ENCODE results near the gene LHX8. TPM values are rescaled to one million over a fixed set of nuclear protein-coding genes. Genes with fewer than 3 reads are reported as not detected.

The LHX8 gene
- polyA plus RNA-seq, 1 donor from 2014 or later, result 11.1 TPM

- Histone ChIP-seq H3F3A (ENCODE audit: insufficient read depth, low read length, poor library complexity, severe bottlenecking) (no peaks in the 10 kb centered on the region), H2AFZ (ENCODE audit: low read depth, low read length) (no peak overlapping the region), H3K36me3 (ENCODE audit: insufficient read depth, low read length) (no peaks in the 10 kb centered on the region), H3K4me2 (ENCODE audit: low read length) (no peak overlapping the region), H3K79me2 (replicated peaks; ENCODE audit: insufficient read depth, low read length) (no peaks in the 10 kb centered on the region), H4K20me1 (ENCODE audit: insufficient read depth) (no peaks in the 10 kb centered on the region), H3K9me3 (ENCODE audit: low read length) (no peaks in the 10 kb centered on the region), H3K9me2 (ENCODE audit: insufficient read depth, low read length) (no peaks in the 10 kb centered on the region), H3K27me3 (ENCODE audit: insufficient read depth, low read depth, low read length) (peaks cover 77% of the 10 kb centered on the region), H3K9ac (ENCODE audit: low read length) (no peak overlapping the region), H3K4me3 (ENCODE audit: low read length) (no peak overlapping the region), H3K27ac (ENCODE audit: low read length) (no peak overlapping the region)
- TF ChIP-seq SMC3 (conservative IDR thresholded peaks at IDR 0.05; ENCODE audit: poor library complexity) (no peak), CTCF (IDR thresholded peaks at IDR 0.05; ENCODE audit: poor library complexity, severe bottlenecking) (no peak), TAF1 (IDR thresholded peaks at IDR 0.05; ENCODE audit: low read depth) (no peak), POLR2AphosphoS5 (IDR thresholded peaks at IDR 0.05) (no peak), MXI1 (conservative IDR thresholded peaks at IDR 0.05; ENCODE audit: poor library complexity, severe bottlenecking) (no peak), EP300 (conservative IDR thresholded peaks at IDR 0.05; ENCODE audit: poor library complexity, severe bottlenecking) (no peak), RAD21 (conservative IDR thresholded peaks at IDR 0.05) (no peak), EZH2 (IDR thresholded peaks at IDR 0.05; ENCODE audit: borderline replicate concordance, insufficient read depth, low read length, poor library complexity, severe bottlenecking) (no peak)
- TF ChIP-seq, protein P1, sequence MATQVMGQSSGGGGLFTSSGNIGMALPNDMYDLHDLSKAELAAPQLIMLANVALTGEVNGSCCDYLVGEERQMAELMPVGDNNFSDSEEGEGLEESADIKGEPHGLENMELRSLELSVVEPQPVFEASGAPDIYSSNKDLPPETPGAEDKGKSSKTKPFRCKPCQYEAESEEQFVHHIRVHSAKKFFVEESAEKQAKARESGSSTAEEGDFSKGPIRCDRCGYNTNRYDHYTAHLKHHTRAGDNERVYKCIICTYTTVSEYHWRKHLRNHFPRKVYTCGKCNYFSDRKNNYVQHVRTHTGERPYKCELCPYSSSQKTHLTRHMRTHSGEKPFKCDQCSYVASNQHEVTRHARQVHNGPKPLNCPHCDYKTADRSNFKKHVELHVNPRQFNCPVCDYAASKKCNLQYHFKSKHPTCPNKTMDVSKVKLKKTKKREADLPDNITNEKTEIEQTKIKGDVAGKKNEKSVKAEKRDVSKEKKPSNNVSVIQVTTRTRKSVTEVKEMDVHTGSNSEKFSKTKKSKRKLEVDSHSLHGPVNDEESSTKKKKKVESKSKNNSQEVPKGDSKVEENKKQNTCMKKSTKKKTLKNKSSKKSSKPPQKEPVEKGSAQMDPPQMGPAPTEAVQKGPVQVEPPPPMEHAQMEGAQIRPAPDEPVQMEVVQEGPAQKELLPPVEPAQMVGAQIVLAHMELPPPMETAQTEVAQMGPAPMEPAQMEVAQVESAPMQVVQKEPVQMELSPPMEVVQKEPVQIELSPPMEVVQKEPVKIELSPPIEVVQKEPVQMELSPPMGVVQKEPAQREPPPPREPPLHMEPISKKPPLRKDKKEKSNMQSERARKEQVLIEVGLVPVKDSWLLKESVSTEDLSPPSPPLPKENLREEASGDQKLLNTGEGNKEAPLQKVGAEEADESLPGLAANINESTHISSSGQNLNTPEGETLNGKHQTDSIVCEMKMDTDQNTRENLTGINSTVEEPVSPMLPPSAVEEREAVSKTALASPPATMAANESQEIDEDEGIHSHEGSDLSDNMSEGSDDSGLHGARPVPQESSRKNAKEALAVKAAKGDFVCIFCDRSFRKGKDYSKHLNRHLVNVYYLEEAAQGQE (IDR thresholded peaks at IDR 0.05; ENCODE audit: borderline replicate concordance), result no peak
Measured at GRCh38 chr1:75129660-75129982, 4.6 kb upstream of the LHX8 start.

GRCh38 chr1:75129983-75130789 lies 4.0 kb upstream of the LHX8 start:
- H3K9ac ChIP-seq (ENCODE audit: low read length), result no peak overlapping the region
- TF ChIP-seq RAD21 (conservative IDR thresholded peaks at IDR 0.05) (no peak), EP300 (conservative IDR thresholded peaks at IDR 0.05; ENCODE audit: poor library complexity, severe bottlenecking) (no peak), SMC3 (conservative IDR thresholded peaks at IDR 0.05; ENCODE audit: poor library complexity) (no peak), EZH2 (IDR thresholded peaks at IDR 0.05; ENCODE audit: borderline replicate concordance, insufficient read depth, low read length, poor library complexity, severe bottlenecking) (peak; percentile 98), POLR2AphosphoS5 (IDR thresholded peaks at IDR 0.05) (no peak)
- peak overlapping the region; percentile 46 for H3K4me3 ChIP-seq (ENCODE audit: low read length)
- no peaks in the 10 kb centered on the region for H3K9me3 ChIP-seq (ENCODE audit: low read length)
- H3K36me3 ChIP-seq (ENCODE audit: insufficient read depth, low read length), result no peaks in the 10 kb centered on the region
- no peaks in the 10 kb centered on the region for H3K9me2 ChIP-seq (ENCODE audit: insufficient read depth, low read length)
- no peaks in the 10 kb centered on the region for H3F3A ChIP-seq (ENCODE audit: insufficient read depth, low read length, poor library complexity, severe bottlenecking)
- H4K20me1 ChIP-seq (ENCODE audit: insufficient read depth), result no peaks in the 10 kb centered on the region
- H3K79me2 ChIP-seq (replicated peaks; ENCODE audit: insufficient read depth, low read length), result no peaks in the 10 kb centered on the region
- no peak overlapping the region for H3K27ac ChIP-seq (ENCODE audit: low read length)
- peaks cover 82% of the 10 kb centered on the region for H3K27me3 ChIP-seq (ENCODE audit: insufficient read depth, low read depth, low read length)
- no peak overlapping the region for H2AFZ ChIP-seq (ENCODE audit: low read depth, low read length)
- no peak overlapping the region for H3K4me2 ChIP-seq (ENCODE audit: low read length)

All from neural cell (in vitro differentiated cells).